Peyer's patch (tissue), 4 donors: ENCODE results near the gene OXNAD1. TPM values are rescaled to one million over a fixed set of nuclear protein-coding genes. Genes with fewer than 3 reads are reported as not detected.
A peak's percentile ranks its signal among the peaks of the same experiment; 100 is the strongest.

Source experiments
- DNase-seq, 3 donors: peaks; one replicate each; pipeline ENCODE4 v3.0.0-alpha.2; 2017 to 2019
- H3K27ac ChIP-seq, 4 donors: fragments of 200-600 bp; sonication (generic); one replicate each; pipeline ENCODE4 v1.5.1; 2016 to 2019
- H3K27me3 ChIP-seq, 2 donors: fragments of 200-600 bp; sonication (generic); one replicate each; pipeline ENCODE4 v1.5.1; 2019
- H3K36me3 ChIP-seq, 3 donors: fragments of 200-600 bp; sonication (generic); one replicate each; pipeline ENCODE4 v1.5.1; 2016 to 2019
- H3K4me1 ChIP-seq, 4 donors: fragments of 200-600 bp; sonication (generic); one replicate each; pipeline ENCODE4 v1.5.1; 2016 to 2019
- H3K4me3 ChIP-seq, 4 donors: fragments of 200-600 bp; sonication (generic); 1 replicate in 3 of 4; 2 replicates in 1 of 4; pipeline ENCODE4 v1.5.1; 2016 to 2019; ENCODE audit warnings: mild to moderate bottlenecking in 1 of 4
- H3K9me3 ChIP-seq, 4 donors: fragments of 200-600 bp; sonication (generic); one replicate each; pipeline ENCODE4 v1.5.1; 2016 to 2019; ENCODE audit warnings: mild to moderate bottlenecking in 1 of 4
- CTCF ChIP-seq, 6 experiments: fragments of 450-650 bp in 4 of 6; fragments of 200-600 bp in 2 of 6; sonication (generic) in 1 of 6; IDR thresholded peaks; one replicate each; pipeline ENCODE4 v1.5.1; 2017 to 2019; ENCODE audit warnings: antibody characterized with exemption in 6 of 6, mild to moderate bottlenecking in 3 of 6, moderate library complexity in 1 of 6
- POLR2A ChIP-seq, 2 donors: fragments of 450-650 bp; IDR thresholded peaks; one replicate each; pipeline ENCODE4 v1.5.1; 2017; ENCODE audit warnings: antibody characterized with exemption in 2 of 2, mild to moderate bottlenecking in 2 of 2, moderate library complexity in 2 of 2
- total RNA-seq, 4 donors: library from RNA; depleted of rRNA; stranded (reverse); fragments of >200 nt; gene quantifications; one replicate each; pipeline ENCODE4 v1.1.0, GENCODE V29; 2016

Gene OXNAD1
- total RNA-seq, 4 donors from 2014 or later, result 44.5 to 45.8 (median 45.2) TPM

DNA sequence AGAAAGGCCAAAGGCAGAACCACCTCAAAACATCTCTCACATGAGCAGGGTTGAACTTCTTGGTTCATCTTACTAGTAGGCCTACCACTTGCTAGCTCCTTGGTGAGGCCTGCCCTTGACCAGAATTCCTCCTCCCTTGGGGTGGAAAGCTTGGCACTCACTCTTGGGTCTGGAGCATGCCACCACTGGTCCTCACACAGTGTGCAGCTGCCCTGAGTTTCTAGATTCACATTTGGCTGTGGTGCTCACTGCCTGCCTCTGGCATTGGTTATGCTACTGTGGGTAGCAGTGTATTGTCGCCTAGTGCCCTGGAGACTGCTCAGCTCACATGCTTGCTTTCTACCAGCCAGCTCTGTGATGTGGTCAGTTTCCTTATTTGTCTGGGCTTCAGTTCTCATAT lies 23.7 kb downstream of the OXNAD1 start:
- Histone ChIP-seq H3K27ac (peak overlapping the region in 3 of 4 donors; percentile 51 to 78 (median 77)), H3K4me3 (peak overlapping the region in 3 of 4 donors; percentile 4 to 36 (median 35)), H3K36me3 (peaks cover 0 to 21% (median 0%) of the 10 kb centered on the region in 3 donors), H3K4me1 (no peaks in the 10 kb centered on the region), H3K9me3 (no peaks in the 10 kb centered on the region), H3K27me3 (no peaks in the 10 kb centered on the region)
- TF ChIP-seq POLR2A (IDR thresholded peaks at IDR 0.05), result no peak
- no peak for TF ChIP-seq CTCF (IDR thresholded peaks at IDR 0.05)
- no peak for DNase-seq

- H3K4me1 ChIP-seq, result no peaks in the 10 kb centered on the region
- H3K27ac ChIP-seq, result peak overlapping the region in 2 of 4 donors; percentile 27 to 77
- peak overlapping the region in 1 of 4 donors; percentile 36 for H3K4me3 ChIP-seq
- DNase-seq, result no peak
- TF ChIP-seq POLR2A (IDR thresholded peaks at IDR 0.05), result no peak
- TF ChIP-seq CTCF (IDR thresholded peaks at IDR 0.05), result no peak
- H3K9me3 ChIP-seq, result no peaks in the 10 kb centered on the region
- no peaks in the 10 kb centered on the region for H3K27me3 ChIP-seq
- peaks cover 0 to 17% (median 0%) of the 10 kb centered on the region in 3 donors for H3K36me3 ChIP-seq
Measured at GRCh38 chr3:16289144-16289889, 24.3 kb downstream of the OXNAD1 start.

- peaks cover 0 to 22% (median 0%) of the 10 kb centered on the region in 3 donors for H3K36me3 ChIP-seq
- H3K27me3 ChIP-seq, result no peaks in the 10 kb centered on the region
- peak overlapping the region in 2 of 4 donors; percentile 55 to 77 for H3K27ac ChIP-seq
- H3K9me3 ChIP-seq, result no peaks in the 10 kb centered on the region
- peak overlapping the region in 2 of 4 donors; percentile 2 to 12 for H3K4me3 ChIP-seq
- peak in 2 of 3 donors; percentile 65 to 84 for DNase-seq
- no peaks in the 10 kb centered on the region for H3K4me1 ChIP-seq
- TF ChIP-seq POLR2A (IDR thresholded peaks at IDR 0.05), result no peak
- TF ChIP-seq CTCF (IDR thresholded peaks at IDR 0.05), result peak; percentile 65 to 84 (median 74)
Measured at GRCh38 chr3:16290007-16290826, 25.2 kb downstream of the OXNAD1 start.

DNA sequence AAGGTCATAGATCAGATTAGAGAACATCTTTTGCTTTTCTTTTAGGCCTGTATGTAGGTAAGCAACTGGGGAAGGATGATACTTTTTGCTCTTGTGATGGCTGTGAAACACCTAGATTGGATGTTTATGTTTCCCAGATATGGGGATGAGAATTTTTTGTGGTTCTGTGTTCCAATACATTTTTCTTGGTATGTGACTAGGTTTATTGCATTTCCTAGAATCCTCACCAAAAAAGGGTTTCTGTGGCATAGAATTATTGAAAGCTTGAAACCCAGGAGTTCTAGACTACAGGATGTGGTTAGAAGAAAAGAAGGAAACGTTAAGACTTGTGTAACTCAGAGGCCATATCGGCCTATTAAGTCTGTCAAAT lies 25.8 kb downstream of the OXNAD1 start:
- TF ChIP-seq CTCF (IDR thresholded peaks at IDR 0.05) (no peak), POLR2A (IDR thresholded peaks at IDR 0.05) (no peak)
- no peaks in the 10 kb centered on the region for H3K9me3 ChIP-seq
- H3K27me3 ChIP-seq, result no peaks in the 10 kb centered on the region
- H3K36me3 ChIP-seq, result peaks cover 0 to 28% (median 0%) of the 10 kb centered on the region in 3 donors
- peak overlapping the region in 1 of 4 donors; percentile 55 for H3K27ac ChIP-seq
- DNase-seq, result no peak
- H3K4me3 ChIP-seq, result no peak overlapping the region
- no peaks in the 10 kb centered on the region for H3K4me1 ChIP-seq

DNA sequence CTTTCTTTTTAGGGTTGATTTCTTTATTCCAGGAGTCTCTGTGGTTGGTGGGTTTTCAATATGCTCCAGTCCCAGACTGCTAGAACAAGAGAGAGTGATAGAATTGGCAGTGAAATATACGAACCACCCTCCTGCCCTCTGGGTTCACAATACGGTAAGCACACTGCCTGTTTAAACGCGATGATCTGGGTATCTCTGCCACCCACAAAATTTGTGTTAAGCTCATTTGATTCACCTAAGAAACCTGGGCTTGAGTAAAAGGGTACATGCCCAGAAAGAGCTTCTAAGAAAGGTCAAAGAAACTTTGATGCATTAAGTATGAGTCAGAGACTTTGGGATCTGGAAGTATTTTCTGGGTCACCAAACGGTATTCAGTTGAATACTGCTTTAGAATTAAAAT lies 29.8 kb downstream of the OXNAD1 start:
- no peak for DNase-seq
- no peak overlapping the region for H3K27ac ChIP-seq
- peaks cover 0 to 20% (median 0%) of the 10 kb centered on the region in 3 donors for H3K36me3 ChIP-seq
- H3K4me1 ChIP-seq, result no peaks in the 10 kb centered on the region
- no peaks in the 10 kb centered on the region for H3K9me3 ChIP-seq
- H3K4me3 ChIP-seq, result no peak overlapping the region
- no peaks in the 10 kb centered on the region for H3K27me3 ChIP-seq
- TF ChIP-seq POLR2A (IDR thresholded peaks at IDR 0.05), result no peak
- no peak for TF ChIP-seq CTCF (IDR thresholded peaks at IDR 0.05)
